HL-60/S4 treated with phorbol 12-myristate 13-acetate at 8.2 ng/mL for 4 days and 3 days (cell line): ENCODE results near the gene GRIFIN.

ENCODE experiments used
- in situ Hi-C: fragments of 300-500 bp; cut with MboI; formaldehyde crosslinking; loops from 2 replicates; pipeline ENCODE4 v1.15.0; 2022; ENCODE audit warnings: low sequenced_read_pairs

The GRIFIN gene, protein sequence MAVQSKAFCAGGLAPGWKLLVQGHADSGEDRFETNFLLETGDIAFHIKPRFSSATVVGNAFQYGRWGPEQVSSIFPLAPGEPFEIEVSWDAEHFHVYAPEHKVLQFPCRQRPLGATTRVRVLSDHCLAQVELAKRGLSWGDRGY

DNA sequence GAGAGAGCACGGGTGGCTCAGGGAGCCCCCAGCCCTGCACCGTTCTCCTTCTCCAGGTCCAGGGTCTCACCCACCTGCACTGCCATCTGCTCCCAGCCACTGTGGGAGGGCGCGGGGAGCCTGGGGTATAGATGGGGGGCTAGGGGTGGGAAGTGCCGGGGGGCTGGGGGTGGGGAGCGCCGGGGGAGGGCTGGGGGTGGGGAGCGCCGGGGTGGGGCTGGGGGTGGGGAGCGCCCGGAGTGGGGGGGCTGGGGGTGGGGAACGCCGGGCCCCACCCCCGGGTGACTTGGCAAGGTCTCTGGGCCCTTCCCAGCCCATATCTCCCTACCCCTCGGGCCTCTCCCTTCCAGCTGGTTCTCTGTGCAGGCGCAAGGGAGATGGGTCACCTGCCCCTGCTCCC lies at the start of gene GRIFIN:
Gene GRIFIN, minus strand, starts transcription at position 101 of the 400 bp plus-strand sequence. Its CDS starts 15 bp downstream, at position 86.
- in situ Hi-C loops, result no loop called here

DNA sequence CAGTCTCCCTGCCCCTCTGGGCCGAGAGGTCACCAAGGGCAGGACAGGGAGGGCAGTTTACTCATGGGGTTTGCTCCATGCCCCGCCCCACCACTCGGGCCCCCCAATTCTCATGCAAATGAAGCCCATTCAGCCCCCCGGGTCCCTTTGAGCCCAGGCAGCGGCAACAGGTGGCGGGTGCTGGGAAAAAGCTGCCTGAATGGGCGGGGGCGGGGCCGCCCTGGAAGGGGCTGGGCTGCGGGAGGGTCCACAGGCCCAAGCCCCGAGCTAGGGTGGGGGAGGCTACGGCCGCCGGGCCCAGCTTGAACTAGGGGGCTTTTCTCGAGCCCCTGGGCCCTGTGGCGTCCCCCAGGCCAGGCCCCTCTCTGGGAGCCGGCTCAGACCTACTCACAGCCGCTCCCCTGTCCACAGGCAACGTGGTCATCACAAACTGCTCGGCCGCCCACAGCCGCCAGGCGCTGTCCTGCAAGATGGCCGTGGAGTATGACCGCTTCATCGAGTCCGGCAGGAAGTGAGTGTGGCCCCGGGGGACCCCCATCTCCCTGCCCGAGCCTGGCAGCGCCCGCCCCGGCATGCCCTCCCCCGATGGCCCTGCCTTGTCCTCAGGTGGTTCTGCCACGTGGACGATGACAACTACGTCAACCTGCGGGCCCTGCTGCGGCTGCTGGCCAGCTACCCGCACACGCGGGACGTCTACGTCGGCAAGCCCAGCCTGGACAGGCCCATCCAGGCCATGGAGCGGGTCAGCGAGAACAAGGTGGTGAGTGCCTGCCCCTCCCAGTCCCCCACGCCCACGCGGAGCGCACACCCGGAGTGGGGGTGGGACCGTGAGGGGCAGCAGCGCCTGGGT lies 48.8 kb upstream of the GRIFIN start:
- in situ Hi-C loops, result no loop called here

DNA sequence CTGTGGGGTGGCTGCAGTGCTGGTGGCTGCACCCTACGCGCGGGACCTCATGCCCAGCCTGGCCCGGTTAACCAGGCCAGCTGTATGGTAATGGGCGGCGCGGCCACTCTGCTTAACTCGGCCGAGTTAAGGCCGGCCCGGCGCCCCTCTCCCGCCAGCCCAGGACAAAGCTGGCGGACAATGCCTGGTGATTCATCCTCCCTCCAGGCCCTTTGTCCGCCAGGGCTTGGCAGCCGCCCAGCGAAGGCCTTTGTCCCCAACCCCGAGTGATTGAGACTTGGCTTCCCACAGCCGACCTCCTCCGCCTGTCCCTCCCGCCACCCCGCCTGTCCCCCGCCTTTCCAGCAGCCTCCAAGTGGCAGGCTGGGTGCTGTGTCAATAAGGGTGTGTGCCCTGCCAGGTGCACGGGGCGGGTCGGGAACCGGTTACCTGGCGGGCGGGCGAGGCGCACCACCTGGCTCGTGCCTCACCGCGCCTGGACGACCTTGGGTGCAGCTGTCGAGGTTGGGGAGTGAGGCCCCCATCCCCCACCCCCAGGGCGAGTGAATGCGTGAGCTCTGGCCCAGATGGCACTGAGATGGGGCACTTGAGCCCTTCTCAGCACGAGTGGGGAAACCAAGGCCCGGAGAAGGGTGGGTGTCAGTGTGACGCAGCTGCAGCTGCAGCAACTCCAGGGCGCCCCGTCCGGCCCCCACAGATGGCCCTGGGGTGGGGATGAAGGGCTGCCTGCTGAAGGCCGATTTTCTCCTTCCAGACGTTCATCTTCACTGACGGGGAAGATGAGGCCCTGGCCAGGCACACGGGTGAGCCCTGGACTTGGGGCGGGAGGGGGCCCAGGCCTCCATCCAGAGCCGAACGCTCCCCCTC lies 48.0 kb upstream of the GRIFIN start:
- in situ Hi-C loops, result no loop called here

DNA sequence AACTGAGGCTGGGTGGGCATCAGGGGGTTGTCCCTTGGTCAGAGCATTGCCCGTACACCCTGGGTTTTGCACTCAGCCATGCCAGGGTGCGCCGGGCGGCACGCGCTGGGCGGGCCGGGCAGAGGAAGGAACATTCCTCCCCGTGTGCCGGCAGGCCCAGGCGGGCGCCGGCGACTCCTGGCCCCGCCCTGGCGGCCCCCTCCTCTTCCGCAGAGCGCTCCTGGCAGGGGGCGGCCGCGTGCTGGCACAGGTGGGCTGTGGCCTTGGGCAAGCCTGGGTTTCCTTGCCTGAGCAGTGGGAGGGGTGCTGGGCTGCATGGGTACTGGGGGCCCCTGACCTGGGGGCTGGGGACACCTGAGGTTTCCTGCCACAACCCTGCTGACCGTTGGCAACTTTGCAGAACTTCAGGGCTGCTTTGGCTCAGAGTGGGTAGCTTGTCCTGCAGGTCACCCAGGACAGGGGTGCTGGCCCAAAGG lies 47.3 kb upstream of the GRIFIN start:
- in situ Hi-C loops, result no loop called here

DNA sequence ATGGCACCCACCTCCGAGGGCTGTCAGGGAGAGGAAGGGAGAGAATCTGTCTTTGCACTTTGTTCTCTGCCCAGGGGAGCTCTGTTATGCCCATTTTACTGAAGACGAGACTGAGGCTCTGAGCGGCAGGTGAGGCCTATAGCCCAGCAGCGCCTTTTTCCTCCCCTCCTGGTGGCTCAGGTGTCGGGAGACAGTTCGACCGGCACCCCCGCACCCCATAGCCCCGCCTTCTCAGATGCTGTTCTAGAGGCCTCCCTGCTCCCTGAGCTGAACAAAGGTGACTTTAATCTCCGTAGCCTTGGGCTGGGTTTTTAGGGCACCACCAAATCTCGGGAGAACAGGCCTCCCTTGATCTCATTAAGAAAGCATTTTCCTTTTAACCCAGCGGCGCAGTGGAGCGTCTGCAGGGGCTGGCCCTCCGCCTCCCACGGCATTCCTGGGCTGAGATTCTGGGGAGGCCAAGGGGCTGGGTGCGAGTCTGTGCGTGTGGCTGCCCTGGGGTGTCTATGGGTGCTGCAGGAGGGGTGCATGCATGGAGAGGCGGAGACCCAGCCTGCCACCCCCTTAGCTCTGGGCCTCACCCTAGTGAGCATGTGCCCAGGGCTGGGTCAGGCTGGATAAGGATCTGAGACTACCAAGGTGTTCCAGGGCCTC lies 46.7 kb upstream of the GRIFIN start:
- in situ Hi-C loops, result no loop called here

DNA sequence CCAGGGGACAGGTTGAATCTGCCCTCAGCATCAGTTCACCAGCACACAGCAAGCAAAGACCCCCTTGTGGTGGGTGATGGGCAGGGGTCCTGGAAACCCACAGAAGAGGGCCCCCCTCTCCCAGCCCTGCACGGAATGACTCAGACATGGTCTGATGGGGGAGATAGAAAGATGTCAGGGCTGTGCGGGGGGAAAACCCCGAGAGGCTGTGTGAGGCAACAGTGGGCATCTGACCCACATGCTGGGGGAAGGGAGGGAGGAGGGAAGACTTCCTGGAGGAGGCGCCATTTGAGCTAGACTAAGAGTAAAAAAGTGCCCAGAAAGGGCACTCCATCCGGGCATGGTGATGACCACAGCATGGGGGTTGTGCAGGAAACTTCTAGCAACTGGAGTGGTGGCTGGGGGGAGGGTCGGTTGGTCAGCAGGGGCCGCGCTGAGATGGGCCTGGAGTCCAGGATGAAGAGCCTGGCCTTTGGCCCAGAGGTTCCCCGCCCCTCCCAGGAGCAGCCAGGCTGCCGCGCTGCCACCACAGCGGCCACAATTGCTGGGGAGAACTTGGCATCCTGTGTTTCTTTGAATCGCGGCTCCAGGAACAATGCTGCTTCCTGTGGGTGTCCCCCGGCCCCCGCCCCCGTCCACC lies 45.9 kb upstream of the GRIFIN start:
- in situ Hi-C loops, result no loop called here

DNA sequence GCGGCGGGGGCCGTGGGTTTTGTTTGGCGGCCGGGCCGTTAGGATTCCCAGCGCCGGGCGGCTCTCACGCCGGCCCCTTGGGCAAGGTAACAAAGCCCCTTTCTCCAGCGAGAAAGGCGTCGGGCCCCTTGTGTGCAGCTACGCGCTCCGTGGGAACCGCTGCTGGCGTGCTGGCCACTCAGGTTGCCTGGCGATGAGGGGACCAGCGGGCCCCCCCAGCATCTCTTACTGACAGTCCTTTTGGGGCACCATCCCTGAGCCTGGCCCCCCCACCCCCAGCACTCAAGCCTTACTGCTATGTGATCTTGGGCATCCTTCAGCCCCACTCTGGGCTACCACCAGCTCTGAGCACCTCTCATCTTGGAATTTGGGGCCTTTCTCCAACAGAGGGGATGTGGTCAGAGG lies 45.1 kb upstream of the GRIFIN start:
- in situ Hi-C loops, result no loop called here

DNA sequence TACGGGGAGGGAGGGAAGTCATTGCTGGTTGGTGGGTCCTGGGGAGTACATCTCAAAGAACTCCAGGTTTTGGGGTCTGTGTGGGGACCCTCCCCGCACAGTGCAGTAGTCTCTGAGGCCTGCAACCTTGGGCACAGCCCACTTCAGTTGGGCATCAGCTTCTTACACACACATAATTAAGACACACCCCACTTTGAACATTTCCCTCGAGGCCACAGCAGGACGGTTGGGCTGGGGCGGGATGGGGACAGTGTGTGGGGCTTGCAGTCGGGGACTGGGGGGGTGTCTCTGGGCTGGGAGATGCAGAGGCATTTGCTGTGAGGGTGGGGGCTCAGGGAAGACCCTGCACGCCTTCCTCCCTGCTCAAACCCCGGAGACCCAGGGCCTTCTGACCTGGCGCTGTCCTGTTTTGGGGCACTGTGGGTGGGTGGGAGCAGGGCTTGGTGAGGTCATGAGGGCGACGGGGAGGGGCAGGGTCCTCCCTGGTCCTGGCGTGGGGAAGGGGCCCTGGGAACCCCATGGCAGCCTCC lies 44.6 kb upstream of the GRIFIN start:
- in situ Hi-C loops, result no loop called here

DNA sequence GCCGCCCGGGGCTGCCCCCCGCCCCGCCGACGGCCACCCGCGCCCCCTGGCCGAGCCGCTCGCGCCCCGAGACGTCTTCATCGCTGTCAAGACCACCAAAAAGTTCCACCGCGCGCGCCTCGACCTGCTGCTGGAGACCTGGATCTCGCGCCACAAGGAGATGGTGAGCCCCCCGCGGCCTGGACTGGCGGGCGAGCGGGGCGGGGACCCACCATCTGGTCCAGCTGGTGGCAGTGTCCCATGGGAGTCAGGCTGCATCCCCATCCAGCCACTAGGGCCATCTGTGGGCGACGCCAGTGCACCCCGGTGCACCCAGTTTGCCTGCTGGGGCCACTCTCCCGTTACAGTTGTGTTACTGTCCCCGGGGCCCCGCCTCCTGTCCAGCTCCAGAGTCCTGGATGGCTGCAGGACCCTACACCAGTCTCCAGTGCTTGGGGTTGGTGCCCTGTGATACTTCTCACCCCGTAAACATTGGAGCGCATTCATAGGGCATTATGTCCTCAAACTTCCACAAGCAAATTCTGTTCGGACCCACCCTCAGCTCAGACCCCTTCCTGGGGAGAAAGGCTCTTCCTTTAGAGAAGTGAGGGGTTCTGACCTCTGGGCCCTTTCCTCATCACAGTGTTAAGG lies 44.0 kb upstream of the GRIFIN start:
- in situ Hi-C loops, result no loop called here

DNA sequence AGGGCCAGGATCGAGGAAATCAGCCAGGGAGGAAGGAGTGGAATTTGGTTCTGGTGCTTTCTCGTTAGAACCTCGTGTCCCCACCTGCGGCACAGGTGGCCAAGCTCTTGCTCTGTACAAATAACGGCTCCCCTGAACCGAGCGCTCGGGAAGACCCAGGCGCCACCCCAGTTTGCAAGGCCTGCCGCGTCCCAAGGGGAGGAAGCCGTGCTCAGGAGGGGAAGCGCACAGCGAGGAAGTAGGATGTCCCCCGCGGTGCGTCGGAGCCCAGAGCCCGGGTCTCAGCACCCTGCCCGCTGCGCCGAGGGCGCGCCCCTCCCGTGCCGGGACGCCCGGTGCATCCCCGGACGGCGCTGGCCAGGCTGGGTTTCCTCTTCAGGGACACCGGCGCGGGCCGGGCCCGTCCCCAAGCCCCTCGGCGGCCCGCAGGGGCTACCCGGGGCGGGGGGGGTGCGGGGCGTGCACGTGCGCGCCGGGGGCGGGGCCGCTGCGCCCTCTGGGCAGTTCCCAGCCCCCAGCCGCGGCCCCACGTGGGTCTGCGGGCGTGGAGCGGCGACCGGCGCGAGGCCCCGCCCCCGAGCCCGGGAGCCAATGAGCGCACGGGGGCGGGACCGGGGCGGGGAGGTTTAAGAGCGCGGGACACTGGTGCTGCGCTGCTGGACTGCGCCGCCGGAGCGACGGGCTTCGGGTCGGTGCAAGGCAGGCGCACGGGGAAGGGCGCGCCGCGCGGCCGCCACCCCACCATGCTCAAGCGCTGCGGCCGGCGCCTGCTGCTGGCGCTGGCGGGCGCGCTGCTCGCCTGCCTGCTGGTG lies 43.1 kb upstream of the GRIFIN start, which contains the start of gene LFNG:
Gene LFNG, plus strand, starts transcription at position 656 of the 812 bp plus-strand sequence. Its CDS starts 88 bp downstream, at position 744.
- in situ Hi-C loops, result no loop called here

DNA sequence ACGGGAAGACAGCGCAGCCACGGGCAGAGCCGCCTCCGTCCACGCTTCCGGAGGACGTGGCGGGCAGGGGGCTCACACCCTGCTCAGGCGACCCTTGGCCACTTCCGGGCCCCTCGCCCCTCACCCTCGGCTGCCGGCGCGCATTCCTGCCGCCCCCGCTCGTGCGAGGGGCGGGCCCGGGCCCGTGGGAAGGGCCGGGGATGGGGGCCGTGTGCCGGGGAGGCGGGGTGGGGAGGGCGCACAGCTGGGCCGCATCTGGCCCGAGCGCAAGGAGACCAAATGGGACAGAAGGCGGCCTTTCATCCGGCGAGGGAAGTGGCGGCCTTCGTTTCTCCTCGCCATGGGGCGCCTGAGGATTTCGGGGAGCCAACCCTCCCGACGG lies 42.5 kb upstream of the GRIFIN start:
- in situ Hi-C loops, result no loop called here

DNA sequence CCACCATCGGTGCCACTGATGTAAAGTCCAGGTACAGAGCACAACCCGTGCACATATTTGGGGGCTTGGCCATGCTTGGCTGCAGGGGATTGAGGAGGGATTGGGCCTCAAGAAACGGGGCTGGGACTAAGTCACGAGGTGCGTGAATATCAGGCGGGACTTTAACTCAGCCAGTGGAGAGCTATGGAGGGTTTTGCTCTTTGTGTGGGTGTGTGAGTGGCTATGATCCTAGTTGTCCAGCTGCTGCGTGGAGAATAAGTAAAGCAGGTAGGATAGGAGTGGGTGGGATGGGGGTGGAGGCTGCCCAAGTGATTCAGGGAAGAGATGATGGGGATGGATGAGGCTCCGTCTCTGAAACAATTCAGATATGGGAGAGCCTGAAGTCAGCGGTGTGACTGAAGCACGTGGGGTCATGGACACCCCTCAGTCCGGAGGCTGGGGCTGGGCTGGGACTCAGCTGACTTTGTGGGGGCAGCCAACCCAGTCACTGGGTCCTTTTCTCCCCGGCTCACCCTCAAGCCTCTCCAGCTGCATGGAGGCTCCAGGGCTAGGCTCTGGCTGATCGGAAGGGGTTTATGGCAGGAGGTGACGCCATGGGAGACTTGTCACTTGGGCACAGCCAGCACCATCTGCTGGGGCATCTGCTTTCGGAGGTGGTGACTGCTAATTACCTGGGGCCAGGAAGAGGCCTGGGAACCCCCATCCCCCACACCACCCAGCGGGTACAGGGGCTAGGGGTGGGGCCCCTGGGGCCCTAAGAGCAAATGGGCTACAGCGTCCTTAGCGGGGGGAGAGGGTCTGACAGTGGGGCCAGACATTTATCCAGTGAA lies 41.7 kb upstream of the GRIFIN start:
- in situ Hi-C loops, result no loop called here

DNA sequence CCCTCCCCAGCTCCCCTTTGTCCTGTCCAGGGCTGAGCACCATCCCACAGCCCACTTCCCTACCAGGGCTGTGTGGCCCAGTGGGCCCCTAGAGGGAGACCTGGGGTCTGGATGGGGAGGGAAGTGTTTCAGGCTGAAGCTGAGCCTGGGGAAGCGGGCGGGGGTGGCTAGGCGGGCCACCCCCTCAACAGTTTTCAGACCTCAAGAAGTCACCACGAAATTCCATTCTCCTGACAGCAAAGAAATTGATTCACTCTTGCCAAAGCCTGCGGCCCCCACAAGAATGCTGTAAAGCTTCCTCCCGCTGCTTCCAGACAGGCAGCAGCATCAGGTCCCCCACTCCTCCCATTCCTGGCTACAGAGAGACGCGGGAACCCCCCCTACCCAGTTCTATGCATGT lies 40.8 kb upstream of the GRIFIN start:
- in situ Hi-C loops, result no loop called here

DNA sequence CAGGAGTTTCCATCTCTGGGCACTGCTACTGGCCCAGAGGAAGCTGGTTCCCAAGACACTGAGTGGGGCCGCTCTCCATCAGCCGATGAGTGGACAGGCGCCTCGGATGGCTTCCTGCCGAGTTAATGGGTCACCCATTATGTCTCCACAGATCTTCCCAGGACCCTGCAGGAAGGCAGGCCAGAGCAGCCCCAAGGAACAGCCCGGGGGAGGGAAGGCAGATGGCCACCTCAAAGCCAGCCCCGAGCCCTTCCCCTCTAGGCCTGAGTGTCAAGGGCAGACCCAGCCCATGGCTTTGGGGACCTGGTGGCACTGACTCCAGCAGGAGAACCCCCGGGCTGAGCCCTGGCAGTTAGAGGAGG lies 40.0 kb upstream of the GRIFIN start:
- in situ Hi-C loops, result no loop called here

DNA sequence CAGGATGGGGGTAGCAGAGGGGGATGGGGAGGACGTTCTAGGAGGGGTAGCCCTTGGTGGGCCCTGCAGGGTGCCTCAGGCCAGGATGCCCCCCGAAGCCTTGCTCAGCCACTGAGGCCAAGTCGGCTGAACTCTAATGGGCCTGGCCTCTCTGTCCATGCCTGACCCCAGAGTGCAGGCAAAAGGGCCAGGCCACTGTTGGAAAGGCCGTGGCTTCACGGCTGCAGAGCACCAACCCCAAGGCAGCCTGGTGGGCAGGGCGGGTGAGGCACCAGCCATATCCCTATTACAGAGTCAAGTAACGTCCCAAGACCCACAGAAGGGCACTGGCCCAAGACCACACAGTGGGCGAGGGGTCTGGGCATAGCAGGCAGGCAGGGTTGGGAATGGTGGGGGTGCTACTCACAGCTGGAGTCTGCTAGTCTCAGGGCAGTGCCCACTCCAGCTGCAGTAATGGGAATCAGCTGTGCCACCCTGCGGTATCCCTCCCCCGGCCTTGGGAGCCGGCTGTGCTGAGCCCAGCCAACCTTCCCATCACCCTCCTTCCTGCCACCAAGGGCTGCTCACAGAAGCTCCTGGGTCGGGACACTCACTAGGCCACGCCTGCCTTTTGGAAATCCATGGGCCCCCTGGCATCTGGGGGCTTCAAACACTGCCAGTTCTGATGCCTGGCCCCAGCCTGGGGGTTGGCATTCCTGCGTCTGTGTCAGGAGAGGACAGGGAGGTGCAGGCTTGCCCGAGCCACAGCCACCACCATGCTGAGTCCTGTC lies 39.4 kb upstream of the GRIFIN start:
- in situ Hi-C loops, result no loop called here

DNA sequence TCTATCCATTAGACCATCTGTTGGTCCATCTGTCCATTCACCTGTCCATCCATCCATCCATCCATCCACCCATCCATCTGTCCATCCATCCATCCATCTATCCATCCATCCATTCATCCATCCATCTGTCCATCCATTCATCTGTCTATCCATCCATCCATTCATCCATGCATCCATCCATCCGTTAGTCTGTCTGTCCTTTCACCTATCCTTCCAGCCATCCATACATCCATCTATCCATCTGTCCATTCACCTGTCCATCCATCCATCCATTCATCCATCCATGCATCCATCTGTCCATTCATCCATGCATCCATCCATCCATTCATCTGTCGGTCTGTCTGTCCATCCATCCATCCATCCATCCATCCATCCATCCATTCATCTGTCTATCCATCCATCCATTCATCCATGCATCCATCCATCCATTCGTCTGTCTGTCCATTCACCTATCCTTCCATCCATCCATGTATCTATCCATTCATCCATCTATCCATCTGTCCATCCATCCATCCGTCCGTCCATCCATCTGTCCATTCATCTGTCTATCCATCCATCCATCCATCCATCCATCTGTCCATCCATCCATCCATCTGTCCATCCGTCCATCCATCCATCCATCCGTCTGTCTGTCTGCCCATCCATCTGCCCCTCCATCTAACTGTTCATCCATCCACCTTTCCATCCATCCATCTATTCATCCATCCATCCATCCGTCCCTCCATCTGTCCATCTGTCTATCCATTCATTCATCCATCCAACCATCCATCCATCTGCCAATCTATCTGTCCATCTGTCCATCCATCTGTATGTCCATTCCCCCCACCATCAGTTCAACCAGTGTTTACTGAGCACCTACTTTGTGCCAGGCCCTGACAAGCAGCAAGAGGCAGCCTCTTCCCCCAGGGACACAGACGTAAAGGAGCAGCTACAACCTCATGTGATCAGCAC lies 38.5 kb upstream of the GRIFIN start:
- in situ Hi-C loops, result no loop called here
